22Rv1 (cell line): ENCODE results near the gene C11orf86.

Experiments
- H3K27ac ChIP-seq: fragments of 450-650 bp; 2 replicates; pipeline ENCODE4 v1.5.1; 2017
- CTCF ChIP-seq: fragments of 450-650 bp; IDR thresholded peaks from 2 replicates; pipeline ENCODE4 v1.5.1; 2017; ENCODE audit warnings: mild to moderate bottlenecking
- ZFX ChIP-seq: fragments of 450-650 bp; IDR thresholded peaks from 2 replicates; pipeline ENCODE4 v1.6.1; 2017; ENCODE audit warnings: antibody characterized with exemption, borderline replicate concordance

Gene C11orf86

DNA sequence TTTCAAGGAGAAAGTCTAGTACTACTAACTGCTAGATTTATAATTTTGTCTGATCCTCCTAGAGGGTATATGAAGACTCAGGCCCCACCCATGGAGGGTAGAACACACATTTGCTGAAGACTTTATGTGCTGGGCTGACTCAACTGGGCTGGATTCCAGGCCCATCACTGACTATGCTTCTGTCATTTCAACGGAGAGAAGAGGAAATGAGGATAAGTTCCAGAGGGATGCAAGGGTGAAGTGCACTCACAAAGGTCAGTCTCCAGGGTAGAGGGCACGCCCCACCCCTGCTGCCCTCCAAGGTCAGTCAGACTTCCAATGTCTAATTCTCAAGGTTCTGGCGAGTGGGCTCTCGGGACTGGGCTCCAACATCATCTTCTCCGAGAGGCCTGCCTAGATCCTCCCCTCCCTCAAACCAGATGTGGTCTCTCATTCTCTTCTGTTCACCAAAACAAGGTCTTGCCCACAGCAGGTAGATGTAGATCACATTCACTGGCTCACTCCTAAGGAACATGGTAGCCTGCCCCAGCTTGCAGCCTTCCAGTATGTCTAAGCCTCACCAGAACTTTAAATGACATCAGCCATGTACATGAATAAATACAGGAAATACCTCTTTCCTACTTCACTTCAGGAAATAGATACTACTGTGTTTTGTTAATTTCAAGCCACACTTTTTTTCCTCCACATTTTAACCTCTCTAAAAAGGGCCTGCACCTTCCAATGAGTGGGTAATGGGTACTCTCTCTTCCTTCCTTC, 7.3 kb upstream of the C11orf86 start:
- no peak overlapping the region for H3K27ac ChIP-seq

DNA sequence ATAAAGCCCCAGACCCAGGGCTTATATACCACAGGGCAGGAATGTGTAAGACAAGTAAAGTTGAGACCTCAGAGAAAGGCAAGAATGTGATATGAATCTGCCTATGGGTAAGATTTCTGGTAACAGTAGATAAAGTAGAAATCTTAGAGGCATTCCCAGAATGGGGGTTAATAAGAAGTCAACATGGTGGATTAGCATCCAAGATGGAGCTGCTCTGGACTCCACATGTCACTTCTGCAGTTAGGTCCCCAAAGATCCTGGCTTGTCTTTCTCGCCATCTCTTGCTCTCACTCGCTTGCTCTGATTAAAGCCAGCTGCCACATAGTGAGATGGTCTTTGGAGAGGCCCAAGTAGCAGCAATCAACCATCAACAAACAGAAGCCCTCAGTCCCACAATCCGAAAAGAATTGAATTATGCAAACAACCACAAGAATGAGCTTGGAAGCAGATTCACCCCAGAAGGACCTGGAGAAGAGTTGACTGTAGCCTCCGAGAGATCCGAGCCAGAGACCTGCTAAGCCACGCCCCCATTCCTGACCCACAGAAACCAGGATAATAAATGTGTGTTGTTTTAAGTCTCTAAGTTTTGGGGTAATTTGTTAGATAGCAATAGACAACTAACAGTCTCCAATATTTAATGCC, 5.4 kb upstream of the C11orf86 start:
- H3K27ac ChIP-seq: no peak overlapping the region
- TF ChIP-seq ZFX (no peak), CTCF (no peak)

More for the DNA sequence above, 7.3 kb upstream of the C11orf86 start:
- TF ChIP-seq ZFX (no peak), CTCF (no peak)

- no peak for TF ChIP-seq ZFX
- no peak for TF ChIP-seq CTCF
- H3K27ac ChIP-seq: no peak overlapping the region
Measured at GRCh38 chr11:66970371-66970806, 4.7 kb upstream of the C11orf86 start.

GRCh38 chr11:66970807-66971442, 4.2 kb upstream of the C11orf86 start:
- H3K27ac ChIP-seq: no peak overlapping the region
- TF ChIP-seq CTCF (no peak), ZFX (no peak)

GRCh38 chr11:66971488-66971887, 3.6 kb upstream of the C11orf86 start:
- H3K27ac ChIP-seq: no peak overlapping the region
- TF ChIP-seq CTCF: no peak
- TF ChIP-seq ZFX: no peak

GRCh38 chr11:66973956-66974580, 1.0 kb upstream of the C11orf86 start:
- H3K27ac ChIP-seq: no peak overlapping the region
- no peak for TF ChIP-seq CTCF
- no peak for TF ChIP-seq ZFX
